DND-41 (cell line): ENCODE results near the gene GABBR2.
"Not testable (repeated sequence)": the region's sequence is repeated elsewhere in the genome, so short reads cannot be mapped to it uniquely, and the experiment has no call there.

Experiments used
- ATAC-seq: fragments of 200-7000 bp; cut with Tn5 transposase; 3 replicates; pipeline ENCODE4 v1.9.1; 2021; ENCODE audit warnings: low read depth; ENCODE audit not compliant: insufficient read depth
- DNase-seq: peaks from one replicate; pipeline ENCODE4 v3.0.0-alpha.2; 2020
- H2AFZ ChIP-seq: 2 replicates; pipeline ENCODE4 v1.6.0; 2012; ENCODE audit warnings: low read depth, low read length
- H3K27ac ChIP-seq: 2 replicates; pipeline ENCODE4 v1.5.1; 2012; ENCODE audit warnings: low read length, inconsistent platforms
- H3K27me3 ChIP-seq: fragments of 200-600 bp; sonication (generic); 2 replicates; pipeline ENCODE4 v1.6.0; 2012; ENCODE audit warnings: low read length, mild to moderate bottlenecking, inconsistent platforms; ENCODE audit not compliant: insufficient read depth, poor library complexity
- H3K36me3 ChIP-seq: 2 replicates; pipeline ENCODE4 v1.5.1; 2012; ENCODE audit warnings: low read length, inconsistent platforms; ENCODE audit not compliant: insufficient read depth
- H3K4me1 ChIP-seq: 2 replicates; pipeline ENCODE4 v1.5.1; 2012; ENCODE audit warnings: mild to moderate bottlenecking, low read length; ENCODE audit not compliant: insufficient read depth
- H3K4me2 ChIP-seq: 2 replicates; pipeline ENCODE4 v1.6.0; 2012; ENCODE audit warnings: mild to moderate bottlenecking, moderate library complexity, low read length, inconsistent platforms; ENCODE audit not compliant: insufficient read depth
- H3K4me3 ChIP-seq, 2 experiments: fragments of 200-600 bp in 1 of 2; shearing (Covaris generic) in 1 of 2; 2 replicates each; pipeline ENCODE4 v1.5.1; 2012 to 2016; ENCODE audit warnings: inconsistent platforms in 2 of 2, low read length in 2 of 2, mild to moderate bottlenecking in 2 of 2, low read depth in 1 of 2, moderate library complexity in 1 of 2
- H3K79me2 ChIP-seq: 2 replicates; pipeline ENCODE4 v1.6.0; 2012; ENCODE audit warnings: low read length, inconsistent platforms; ENCODE audit not compliant: insufficient read depth
- H3K9ac ChIP-seq: 2 replicates; pipeline ENCODE4 v1.6.0; 2012; ENCODE audit warnings: low read depth, mild to moderate bottlenecking, inconsistent platforms, low read length, moderate library complexity
- H3K9me3 ChIP-seq: 2 replicates; pipeline ENCODE4 v1.5.1; 2012; ENCODE audit warnings: low read length, moderate library complexity, mild to moderate bottlenecking, inconsistent platforms; ENCODE audit not compliant: insufficient read depth, severe bottlenecking
- H4K20me1 ChIP-seq: 2 replicates; pipeline ENCODE4 v1.6.0; 2012; ENCODE audit warnings: low read length; ENCODE audit not compliant: insufficient read depth
- EZH2 ChIP-seq: IDR thresholded peaks from 3 replicates; pipeline ENCODE4 v1.6.1; 2012; ENCODE audit warnings: borderline replicate concordance, low read depth, mild to moderate bottlenecking, moderate library complexity, low read length, inconsistent platforms; ENCODE audit not compliant: severe bottlenecking
- TF ChIP-seq, protein P1 (sequence below): IDR thresholded peaks from 2 replicates; pipeline ENCODE4 v1.5.1; 2012; ENCODE audit warnings: borderline replicate concordance, low read length, moderate library complexity, mild to moderate bottlenecking; ENCODE audit not compliant: poor library complexity, severe bottlenecking; ENCODE audit errors: extremely low read depth

Gene GABBR2

DNA sequence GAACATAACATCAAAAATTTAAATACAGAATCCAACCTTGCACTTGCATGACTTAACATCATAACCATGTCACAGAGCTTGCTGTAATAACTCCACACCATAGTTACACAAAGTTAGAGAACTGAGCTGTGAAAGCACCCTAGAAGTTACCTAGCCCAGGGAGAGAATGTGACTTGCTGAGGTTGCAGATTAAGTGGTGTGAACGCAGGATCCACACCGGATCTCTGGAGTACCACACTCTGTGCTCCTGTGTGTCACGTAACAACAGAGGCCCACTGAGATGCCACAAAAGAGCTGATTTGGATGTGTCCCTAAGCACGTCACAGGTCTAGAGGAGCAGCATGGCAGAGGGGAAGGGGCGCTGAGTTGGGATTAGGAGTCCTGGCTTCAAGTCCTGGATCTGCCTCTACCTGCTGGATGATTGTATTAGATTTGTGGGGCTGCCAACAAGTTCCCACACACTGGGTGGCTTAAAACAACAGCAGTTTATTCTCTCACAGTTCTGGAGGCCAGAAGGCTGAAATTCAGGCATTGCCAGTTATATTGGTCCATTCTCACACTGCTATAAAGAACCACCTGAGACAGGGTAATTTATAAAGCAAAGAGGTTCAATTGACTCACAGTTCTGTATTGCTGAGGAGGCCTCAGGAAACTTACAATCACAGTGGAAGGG is 240.0 kb downstream of the GABBR2 start:
- no peak overlapping the region for H3K4me2 ChIP-seq
- TF ChIP-seq EZH2: no peak
- TF ChIP-seq, protein P1, sequence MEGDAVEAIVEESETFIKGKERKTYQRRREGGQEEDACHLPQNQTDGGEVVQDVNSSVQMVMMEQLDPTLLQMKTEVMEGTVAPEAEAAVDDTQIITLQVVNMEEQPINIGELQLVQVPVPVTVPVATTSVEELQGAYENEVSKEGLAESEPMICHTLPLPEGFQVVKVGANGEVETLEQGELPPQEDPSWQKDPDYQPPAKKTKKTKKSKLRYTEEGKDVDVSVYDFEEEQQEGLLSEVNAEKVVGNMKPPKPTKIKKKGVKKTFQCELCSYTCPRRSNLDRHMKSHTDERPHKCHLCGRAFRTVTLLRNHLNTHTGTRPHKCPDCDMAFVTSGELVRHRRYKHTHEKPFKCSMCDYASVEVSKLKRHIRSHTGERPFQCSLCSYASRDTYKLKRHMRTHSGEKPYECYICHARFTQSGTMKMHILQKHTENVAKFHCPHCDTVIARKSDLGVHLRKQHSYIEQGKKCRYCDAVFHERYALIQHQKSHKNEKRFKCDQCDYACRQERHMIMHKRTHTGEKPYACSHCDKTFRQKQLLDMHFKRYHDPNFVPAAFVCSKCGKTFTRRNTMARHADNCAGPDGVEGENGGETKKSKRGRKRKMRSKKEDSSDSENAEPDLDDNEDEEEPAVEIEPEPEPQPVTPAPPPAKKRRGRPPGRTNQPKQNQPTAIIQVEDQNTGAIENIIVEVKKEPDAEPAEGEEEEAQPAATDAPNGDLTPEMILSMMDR: no peak
- ATAC-seq: no peak

DNA sequence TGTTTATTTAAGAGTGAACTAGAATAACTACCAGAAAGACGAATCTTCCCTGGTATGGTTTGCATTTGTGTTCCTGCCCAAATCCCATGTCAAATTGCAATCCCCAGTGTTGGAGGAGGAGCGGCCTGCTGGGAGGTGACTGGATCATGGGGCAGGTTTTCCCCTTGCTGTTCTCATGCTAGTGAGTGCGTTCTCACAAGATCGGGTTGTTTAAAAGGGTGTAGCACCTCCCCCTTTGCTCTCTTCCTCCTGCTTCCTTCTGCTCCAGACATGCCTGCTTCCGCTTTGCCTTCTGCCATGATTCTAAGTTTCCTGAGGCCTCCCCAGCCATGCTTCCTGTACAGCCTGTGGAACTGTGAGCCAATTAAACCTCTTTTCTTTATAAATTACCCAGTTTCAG is 242.9 kb downstream of the GABBR2 start:
- Histone ChIP-seq H3K27me3 (no peaks in the 10 kb centered on the region), H3K27ac (no peak overlapping the region)
- TF ChIP-seq, protein P1: no peak
- no peak for TF ChIP-seq EZH2

More for the DNA sequence above, 240.0 kb downstream of the GABBR2 start:
- H3K36me3 ChIP-seq: no peaks in the 10 kb centered on the region
- H3K27me3 ChIP-seq: no peaks in the 10 kb centered on the region
- no peaks in the 10 kb centered on the region for H3K79me2 ChIP-seq
- no peak overlapping the region for H2AFZ ChIP-seq
- no peaks in the 10 kb centered on the region for H3K4me1 ChIP-seq
- no peak overlapping the region for H3K9ac ChIP-seq
- H4K20me1 ChIP-seq: no peaks in the 10 kb centered on the region
- DNase-seq: no peak
- no peak overlapping the region for H3K4me3 ChIP-seq
- no peaks in the 10 kb centered on the region for H3K9me3 ChIP-seq
- H3K27ac ChIP-seq: no peak overlapping the region

DNA sequence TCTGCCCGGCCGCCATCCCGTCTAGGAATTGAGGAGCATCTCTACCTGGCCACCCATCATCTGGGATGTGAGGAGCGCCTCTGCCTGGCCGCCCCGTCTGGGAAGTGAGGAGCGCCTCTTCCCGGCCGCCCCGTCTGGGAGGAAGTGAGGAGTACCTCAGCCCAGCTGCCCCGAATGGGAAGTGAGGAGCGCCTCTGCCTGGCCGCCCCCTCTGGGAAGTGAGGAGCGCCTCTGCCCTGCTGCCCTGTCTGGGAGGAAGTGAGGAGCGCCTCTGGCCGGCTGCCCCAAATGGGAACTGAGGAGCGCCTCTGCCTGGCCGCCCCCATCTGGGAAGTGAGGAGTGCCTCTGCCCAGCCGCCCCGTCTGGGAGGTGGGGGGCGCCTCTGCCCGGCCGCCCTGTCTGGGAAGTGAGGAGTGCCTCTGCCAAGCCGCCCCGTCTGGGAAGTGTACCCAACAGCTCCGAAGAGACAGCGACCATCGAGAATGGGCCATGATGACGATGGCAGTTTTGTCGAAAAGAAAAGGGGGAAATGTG is 244.5 kb downstream of the GABBR2 start:
- H3K27me3 ChIP-seq, H3K9ac ChIP-seq, ATAC-seq, DNase-seq, H3K4me1 ChIP-seq, H3K79me2 ChIP-seq, H3K9me3 ChIP-seq, H3K36me3 ChIP-seq, H3K4me3 ChIP-seq, H3K4me2 ChIP-seq, H2AFZ ChIP-seq, H3K27ac ChIP-seq, H4K20me1 ChIP-seq: not testable (repeated sequence)

More for the DNA sequence above, 242.9 kb downstream of the GABBR2 start:
- Histone ChIP-seq H3K4me2 (no peak overlapping the region), H3K4me3 (no peak overlapping the region), H3K9me3 (peaks cover 5% of the 10 kb centered on the region), H4K20me1 (no peaks in the 10 kb centered on the region), H3K9ac (no peak overlapping the region), H3K36me3 (no peaks in the 10 kb centered on the region), H3K4me1 (no peaks in the 10 kb centered on the region), H3K79me2 (no peaks in the 10 kb centered on the region), H2AFZ (no peak overlapping the region)
- ATAC-seq (no peak), DNase-seq (no peak)

DNA sequence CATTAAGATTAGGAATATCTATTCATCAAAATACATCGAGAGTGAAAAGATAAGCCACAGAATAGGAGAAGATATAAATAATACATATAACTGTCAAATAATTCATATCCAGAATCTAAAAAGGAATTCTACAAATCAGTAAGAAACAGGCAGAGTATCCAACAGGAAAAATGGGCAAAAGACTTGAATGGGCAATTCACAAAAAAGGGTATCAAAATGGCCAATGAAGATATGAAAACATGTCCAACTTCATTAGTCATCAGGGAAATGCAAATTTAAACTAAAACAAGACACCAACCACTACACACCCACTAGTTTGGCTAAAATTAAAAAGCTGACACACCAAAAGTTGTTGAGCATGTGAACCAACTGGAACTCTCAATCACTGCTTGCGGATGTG is 246.4 kb downstream of the GABBR2 start:
- Histone ChIP-seq H3K36me3 (no peaks in the 10 kb centered on the region), H2AFZ (no peak overlapping the region), H4K20me1 (no peaks in the 10 kb centered on the region), H3K27ac (no peak overlapping the region), H3K9me3 (peaks cover 9% of the 10 kb centered on the region), H3K27me3 (no peaks in the 10 kb centered on the region), H3K4me1 (no peaks in the 10 kb centered on the region), H3K79me2 (no peaks in the 10 kb centered on the region), H3K4me3 (no peak overlapping the region), H3K9ac (no peak overlapping the region), H3K4me2 (no peak overlapping the region)
- ATAC-seq: no peak
- DNase-seq: no peak
- TF ChIP-seq, protein P1: no peak
- no peak for TF ChIP-seq EZH2
